Kidney epithelial cell (primary cell): ENCODE measurements around the gene CYLD. TPM values are rescaled to one million over a fixed set of nuclear protein-coding genes. Genes with fewer than 3 reads are reported as not detected.

Experiments
- DNase-seq: peaks from one replicate; pipeline ENCODE4 v3.0.0-alpha.2; 2010; ENCODE audit warnings: low read depth
- H3K27me3 ChIP-seq: 2 replicates; pipeline ENCODE4 v1.6.0; 2011; ENCODE audit warnings: low read length; ENCODE audit not compliant: control insufficient read depth, insufficient read depth
- H3K36me3 ChIP-seq: 2 replicates; pipeline ENCODE4 v1.5.1; 2011; ENCODE audit warnings: low read length; ENCODE audit not compliant: control insufficient read depth, insufficient read depth
- H3K4me3 ChIP-seq: 2 replicates; pipeline ENCODE4 v1.5.1; 2011; ENCODE audit warnings: low read depth, mild to moderate bottlenecking, control low read depth, low read length
- CTCF ChIP-seq: IDR thresholded peaks from 2 replicates; pipeline ENCODE4 v1.5.1; 2011; ENCODE audit warnings: mild to moderate bottlenecking, moderate library complexity, low read length, control low read depth, inconsistent platforms; ENCODE audit not compliant: insufficient read depth, poor library complexity, severe bottlenecking
- total RNA-seq: library from RNA; depleted of rRNA; stranded (reverse); fragments of >200 nt; gene quantifications from 2 replicates; pipeline ENCODE4 v1.2.3, GENCODE V29; 2015

The CYLD gene
- total RNA-seq, 1 donor from 2014 or later, result 21.5 TPM

DNA sequence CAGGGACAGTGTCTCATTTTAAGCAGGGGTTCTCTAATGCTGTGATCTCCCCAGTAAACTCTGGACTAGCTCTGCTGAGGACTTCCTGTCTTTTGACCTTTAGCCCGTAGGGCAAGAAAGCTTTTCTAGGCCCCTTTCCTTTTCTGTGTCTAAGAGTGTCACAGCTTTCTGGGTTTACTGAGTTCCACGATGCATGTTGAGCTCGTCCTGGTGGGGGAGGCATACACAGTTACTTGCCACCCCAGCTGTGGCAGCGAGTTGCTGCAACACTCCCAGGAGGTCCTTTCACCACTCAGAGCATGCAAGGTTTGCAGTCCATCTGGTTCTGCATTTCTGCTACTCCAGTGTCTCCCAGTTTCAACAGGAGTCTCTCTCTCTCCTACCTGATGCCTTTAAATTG lies 24.8 kb upstream of the CYLD start:
- no peaks in the 10 kb centered on the region for H3K27me3 ChIP-seq
- DNase-seq, result no peak
- TF ChIP-seq CTCF, result no peak
- H3K4me3 ChIP-seq, result no peak overlapping the region
- no peaks in the 10 kb centered on the region for H3K36me3 ChIP-seq

DNA sequence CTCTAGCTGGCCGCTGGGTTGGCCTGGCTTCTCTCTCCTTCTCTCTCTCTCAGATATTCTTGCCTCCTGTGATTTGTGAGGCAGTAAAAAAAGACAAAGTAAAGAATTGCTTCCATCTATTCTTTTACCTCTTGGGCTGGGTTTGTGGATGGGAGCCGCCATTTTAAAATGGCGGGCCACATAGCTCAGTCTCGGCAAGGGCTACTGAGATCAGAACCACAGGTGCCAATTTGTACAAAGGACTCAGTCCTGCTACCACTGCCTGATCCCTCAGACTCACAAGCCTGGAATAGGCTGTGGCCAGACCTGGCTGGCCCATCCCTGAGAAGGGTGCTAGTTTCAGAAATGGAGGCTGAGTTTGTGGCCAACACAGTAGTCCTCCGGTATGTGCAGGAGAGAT lies 24.4 kb upstream of the CYLD start:
- H3K4me3 ChIP-seq, result no peak overlapping the region
- no peaks in the 10 kb centered on the region for H3K27me3 ChIP-seq
- no peak for DNase-seq
- no peaks in the 10 kb centered on the region for H3K36me3 ChIP-seq
- no peak for TF ChIP-seq CTCF

DNA sequence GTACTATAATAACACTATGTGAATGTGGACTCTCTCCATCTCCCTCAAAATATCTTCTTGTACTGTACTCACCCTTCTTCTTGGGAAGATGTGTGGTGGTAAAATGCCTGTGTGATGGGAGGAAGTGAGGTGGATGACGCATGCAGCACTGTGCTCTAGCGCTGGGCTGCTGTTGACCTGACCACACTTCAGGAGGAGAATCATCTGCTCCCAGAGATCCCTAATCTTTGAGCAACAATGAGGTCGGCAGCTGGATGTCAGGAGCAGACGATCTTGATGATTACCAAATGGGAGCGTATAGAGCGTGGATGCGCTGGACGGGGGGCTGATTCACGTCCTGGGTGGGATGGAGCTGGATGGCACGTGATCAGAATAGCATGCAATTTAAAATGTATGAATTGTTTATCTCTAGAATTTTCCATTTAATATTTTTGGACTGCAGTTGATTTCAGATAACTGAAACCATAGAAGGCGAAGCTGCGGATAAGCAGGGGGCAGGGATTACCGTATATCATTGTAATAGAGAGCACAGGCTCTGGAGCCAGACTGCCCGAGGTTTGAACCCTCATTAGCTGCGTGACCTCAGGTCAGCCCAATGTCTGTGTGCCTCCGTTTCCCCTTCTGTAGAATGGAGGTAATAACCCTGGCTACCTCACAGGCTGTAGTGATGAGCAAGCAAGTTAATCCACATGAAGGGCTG lies 23.7 kb upstream of the CYLD start:
- H3K4me3 ChIP-seq, result no peak overlapping the region
- TF ChIP-seq CTCF, result no peak
- DNase-seq, result no peak
- H3K36me3 ChIP-seq, result no peaks in the 10 kb centered on the region
- H3K27me3 ChIP-seq, result no peaks in the 10 kb centered on the region

GRCh38 chr16:50718761-50719400 lies 23.0 kb upstream of the CYLD start:
- H3K27me3 ChIP-seq, result no peaks in the 10 kb centered on the region
- no peaks in the 10 kb centered on the region for H3K36me3 ChIP-seq
- no peak overlapping the region for H3K4me3 ChIP-seq
- DNase-seq, result no peak
- no peak for TF ChIP-seq CTCF

DNA sequence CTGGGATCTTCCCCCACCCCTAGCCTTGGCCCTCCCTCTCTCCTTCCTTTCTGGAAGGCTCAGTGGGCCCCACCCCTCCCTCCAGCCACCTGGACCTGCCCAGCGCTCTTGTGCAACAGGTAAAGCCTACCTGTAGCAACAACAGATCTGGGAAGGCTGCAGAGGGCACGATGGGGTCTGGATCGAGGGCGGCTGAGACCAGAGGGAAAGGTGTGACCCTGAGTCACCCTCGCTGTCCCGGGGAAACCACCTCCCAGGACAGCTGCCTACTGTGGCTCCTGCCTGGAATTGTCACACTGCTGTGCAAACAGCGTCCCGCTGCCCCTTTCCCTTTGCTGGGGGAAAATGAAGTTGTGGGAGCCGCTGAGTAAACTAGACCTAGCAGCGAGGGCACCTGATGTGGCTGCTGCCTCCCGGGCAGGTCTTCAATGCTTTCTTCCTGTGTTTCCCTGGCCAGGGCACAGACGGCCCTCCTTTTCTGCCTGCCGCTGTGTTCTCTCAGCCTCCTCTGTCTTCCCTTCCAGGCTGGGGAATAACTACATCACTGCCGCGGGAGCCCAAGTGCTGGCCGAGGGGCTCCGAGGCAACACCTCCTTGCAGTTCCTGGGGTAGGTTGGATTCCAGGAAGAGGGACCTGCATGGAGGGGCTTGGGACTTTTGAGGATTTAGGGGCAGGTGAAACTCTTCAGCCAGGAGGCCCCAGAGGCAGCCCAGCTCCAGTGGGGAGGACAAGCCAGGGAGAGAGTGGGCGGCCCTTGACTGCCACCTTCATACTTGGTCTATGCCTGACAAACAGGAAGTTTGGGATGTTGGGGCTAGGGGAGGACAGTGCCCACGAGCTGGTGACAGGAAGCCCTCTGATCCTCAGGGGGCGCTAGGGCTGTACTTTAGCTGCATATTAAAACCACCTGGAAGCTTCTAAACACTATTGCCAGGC lies 22.2 kb upstream of the CYLD start:
- DNase-seq, result no peak
- H3K4me3 ChIP-seq, result no peak overlapping the region
- H3K36me3 ChIP-seq, result no peaks in the 10 kb centered on the region
- H3K27me3 ChIP-seq, result no peaks in the 10 kb centered on the region
- no peak for TF ChIP-seq CTCF
